Measurements from ENCODE around the gene LILRB1.
"Not testable (repeated sequence)": the region's sequence is repeated elsewhere in the genome, so short reads cannot be mapped to it uniquely, and the experiment has no call there.

- not testable (repeated sequence) for TF ChIP-seq TAF1 (IDR thresholded peaks at IDR 0.05; ENCODE audit: borderline replicate concordance, low read depth, low read length); POLR2A (IDR thresholded peaks at IDR 0.05; ENCODE audit: low read depth, low read length); POLR2AphosphoS5 (IDR thresholded peaks at IDR 0.05; ENCODE audit: low read depth, low read length)
Observed at GRCh38 chr19:54643583-54643982, 13.3 kb downstream of the LILRB1 start.
